Progenitor cell of endocrine pancreas (in vitro differentiated cells): Measurements from ENCODE around the gene NTMT1. TPM values are rescaled to one million over a fixed set of nuclear protein-coding genes. Genes with fewer than 3 reads are reported as not detected.
"Not testable (repeated sequence)": the region's sequence is repeated elsewhere in the genome, so short reads cannot be mapped to it uniquely, and the experiment has no call there.

Experiments
- DNase-seq: peaks from one replicate; pipeline ENCODE4 v3.0.0; 2021; ENCODE audit warnings: low spot score; ENCODE audit not compliant: unreplicated experiment
- H3K27ac Mint-ChIP-seq: 2 replicates; pipeline ENCODE4 v1.8.0; 2021; ENCODE audit warnings: mild to moderate bottlenecking, moderate library complexity, mixed read lengths
- H3K27me3 Mint-ChIP-seq: 2 replicates; pipeline ENCODE4 v1.8.0; 2021; ENCODE audit warnings: mixed read lengths
- H3K36me3 Mint-ChIP-seq: 2 replicates; pipeline ENCODE4 v1.8.0; 2022; ENCODE audit warnings: mixed read lengths; ENCODE audit not compliant: insufficient read depth
- H3K4me1 Mint-ChIP-seq: 2 replicates; pipeline ENCODE4 v1.8.0; 2021; ENCODE audit warnings: low read depth, mixed read lengths
- H3K4me3 Mint-ChIP-seq: 2 replicates; pipeline ENCODE4 v1.8.0; 2021; ENCODE audit warnings: low read depth, mild to moderate bottlenecking, moderate library complexity, mixed read lengths
- H3K9me3 Mint-ChIP-seq: 2 replicates; pipeline ENCODE4 v1.8.0; 2021; ENCODE audit warnings: low read depth, mixed read lengths
- total RNA-seq: library from RNA; stranded (reverse); gene quantifications from 2 replicates; pipeline ENCODE4 v1.2.1, GENCODE V29; 2021
- TF ChIP-seq, protein P1 (sequence below): fragments of 200-600 bp; sonication (generic); IDR thresholded peaks from one replicate; pipeline ENCODE4 v1.5.0; 2021; ENCODE audit warnings: antibody characterized with exemption, mild to moderate bottlenecking; ENCODE audit not compliant: unreplicated experiment

The NTMT1 gene
- total RNA-seq, 1 donor from 2014 or later: 26.8 TPM

DNA sequence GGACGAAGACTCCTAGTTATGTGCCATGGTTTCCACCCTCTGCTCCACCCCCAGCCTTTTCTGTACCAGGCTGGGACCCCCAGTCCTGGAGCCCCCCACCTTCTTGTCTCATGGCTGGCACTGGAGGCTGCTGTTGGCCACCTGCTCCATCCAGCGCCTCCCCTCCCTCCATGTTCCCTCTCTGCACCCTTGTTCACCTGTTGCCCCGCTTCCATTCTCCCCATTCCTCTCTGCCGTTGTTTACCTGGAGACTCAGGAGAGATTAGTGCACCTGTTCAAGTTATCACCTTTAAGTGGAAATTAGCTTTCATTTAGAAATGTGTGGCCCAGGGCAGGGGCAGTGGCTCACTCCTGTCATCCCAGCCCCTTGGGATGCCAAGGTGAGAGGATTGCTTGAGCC lies 7.2 kb downstream of the NTMT1 start:
- Mint-ChIP-seq H3K4me3 (no peak overlapping the region), H3K9me3 (no peaks in the 10 kb centered on the region), H3K27ac (no peak overlapping the region), H3K4me1 (no peaks in the 10 kb centered on the region), H3K27me3 (no peaks in the 10 kb centered on the region), H3K36me3 (peaks cover 7% of the 10 kb centered on the region)
- TF ChIP-seq, protein P1, sequence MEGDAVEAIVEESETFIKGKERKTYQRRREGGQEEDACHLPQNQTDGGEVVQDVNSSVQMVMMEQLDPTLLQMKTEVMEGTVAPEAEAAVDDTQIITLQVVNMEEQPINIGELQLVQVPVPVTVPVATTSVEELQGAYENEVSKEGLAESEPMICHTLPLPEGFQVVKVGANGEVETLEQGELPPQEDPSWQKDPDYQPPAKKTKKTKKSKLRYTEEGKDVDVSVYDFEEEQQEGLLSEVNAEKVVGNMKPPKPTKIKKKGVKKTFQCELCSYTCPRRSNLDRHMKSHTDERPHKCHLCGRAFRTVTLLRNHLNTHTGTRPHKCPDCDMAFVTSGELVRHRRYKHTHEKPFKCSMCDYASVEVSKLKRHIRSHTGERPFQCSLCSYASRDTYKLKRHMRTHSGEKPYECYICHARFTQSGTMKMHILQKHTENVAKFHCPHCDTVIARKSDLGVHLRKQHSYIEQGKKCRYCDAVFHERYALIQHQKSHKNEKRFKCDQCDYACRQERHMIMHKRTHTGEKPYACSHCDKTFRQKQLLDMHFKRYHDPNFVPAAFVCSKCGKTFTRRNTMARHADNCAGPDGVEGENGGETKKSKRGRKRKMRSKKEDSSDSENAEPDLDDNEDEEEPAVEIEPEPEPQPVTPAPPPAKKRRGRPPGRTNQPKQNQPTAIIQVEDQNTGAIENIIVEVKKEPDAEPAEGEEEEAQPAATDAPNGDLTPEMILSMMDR: no peak
- DNase-seq: no peak

DNA sequence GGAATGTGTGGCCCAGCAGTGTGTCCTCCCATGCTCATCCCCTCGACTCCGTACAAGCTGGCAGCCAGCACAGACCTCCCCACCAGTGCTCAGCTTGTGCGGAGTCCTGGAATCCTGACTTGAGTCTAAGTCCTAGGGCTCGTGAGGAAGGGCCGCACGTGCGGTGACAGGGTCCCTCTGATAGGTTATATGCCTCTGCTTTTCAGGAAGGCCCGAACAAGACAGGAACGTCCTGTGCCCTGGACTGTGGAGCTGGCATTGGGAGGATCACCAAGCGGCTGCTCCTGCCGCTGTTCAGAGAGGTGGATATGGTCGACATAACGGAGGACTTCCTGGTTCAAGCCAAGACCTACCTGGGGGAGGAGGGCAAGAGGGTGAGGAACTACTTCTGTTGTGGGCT lies 7.9 kb downstream of the NTMT1 start:
- no peak overlapping the region for H3K4me3 Mint-ChIP-seq

DNA sequence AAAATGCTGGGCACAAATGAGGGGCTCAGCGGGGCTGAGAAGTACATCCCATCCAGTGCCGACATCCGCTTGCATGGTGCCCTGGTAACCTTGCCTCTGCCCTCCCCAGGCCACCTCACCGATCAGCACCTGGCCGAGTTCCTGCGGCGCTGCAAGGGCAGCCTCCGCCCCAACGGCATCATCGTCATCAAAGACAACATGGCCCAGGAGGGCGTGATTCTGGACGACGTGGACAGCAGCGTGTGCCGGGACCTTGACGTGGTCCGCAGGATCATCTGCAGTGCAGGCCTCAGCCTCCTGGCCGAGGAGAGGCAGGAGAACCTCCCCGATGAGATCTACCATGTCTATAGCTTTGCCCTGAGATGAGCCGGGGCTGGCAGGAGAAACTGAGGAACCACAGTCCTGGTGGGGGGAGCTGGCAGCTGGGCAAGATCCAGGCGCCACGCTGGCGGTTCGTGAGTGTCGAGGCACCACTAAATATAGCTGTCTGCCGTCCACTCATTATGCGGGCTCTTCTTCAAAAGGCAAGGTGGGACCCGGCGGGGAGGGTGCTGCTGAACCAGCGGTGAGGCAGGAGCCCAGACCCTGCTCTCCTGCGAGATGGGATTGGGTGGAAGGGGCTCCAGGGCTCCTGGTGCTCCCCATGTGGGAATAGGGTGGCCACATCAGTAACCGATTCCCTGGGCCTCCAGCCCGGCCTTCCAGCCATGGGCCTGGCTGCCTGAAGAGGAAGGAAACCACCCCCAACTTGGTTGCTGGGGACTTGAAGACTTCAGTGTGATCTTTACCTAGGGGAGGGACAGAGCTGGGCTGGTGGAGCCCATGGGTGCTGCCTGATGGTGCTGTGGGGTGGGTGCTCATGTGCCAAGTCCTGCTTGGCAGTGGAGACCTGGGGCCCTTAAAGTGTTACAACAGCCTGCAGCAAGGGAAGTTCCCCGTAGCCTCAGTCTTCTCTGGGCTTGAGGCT lies 9.4 kb downstream of the NTMT1 start:
- H3K27ac Mint-ChIP-seq: no peak overlapping the region
- H3K27me3 Mint-ChIP-seq: no peaks in the 10 kb centered on the region
- no peaks in the 10 kb centered on the region for H3K4me1 Mint-ChIP-seq
- DNase-seq: no peak
- H3K4me3 Mint-ChIP-seq: no peak overlapping the region
- TF ChIP-seq, protein P1: no peak
- H3K36me3 Mint-ChIP-seq: peaks cover 9% of the 10 kb centered on the region
- no peaks in the 10 kb centered on the region for H3K9me3 Mint-ChIP-seq

More for the DNA sequence above, 7.9 kb downstream of the NTMT1 start:
- Mint-ChIP-seq H3K9me3 (no peaks in the 10 kb centered on the region), H3K27ac (no peak overlapping the region), H3K4me1 (no peaks in the 10 kb centered on the region), H3K27me3 (no peaks in the 10 kb centered on the region), H3K36me3 (peaks cover 9% of the 10 kb centered on the region)
- TF ChIP-seq, protein P1: no peak
- no peak for DNase-seq

DNA sequence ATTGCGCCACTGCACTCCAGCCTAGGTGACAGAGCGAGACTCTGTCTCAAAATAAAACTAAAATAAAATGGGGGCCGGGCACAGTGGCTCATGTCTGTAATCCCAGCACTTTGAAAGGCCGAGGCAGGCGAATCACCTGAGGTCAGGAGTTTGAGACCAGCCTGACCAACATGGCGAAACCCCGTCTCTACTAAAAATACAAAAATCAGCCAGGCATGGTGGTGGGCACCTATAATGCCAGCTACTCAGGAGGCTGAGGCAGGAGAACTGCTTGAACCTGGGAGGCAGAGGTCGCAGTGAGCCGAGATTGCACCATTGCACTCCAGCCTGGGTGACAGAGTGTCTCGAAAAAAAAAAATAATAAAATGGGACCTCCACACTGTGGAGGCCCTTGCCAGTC lies 10.4 kb downstream of the NTMT1 start:
- not testable (repeated sequence) for H3K4me1 Mint-ChIP-seq, H3K9me3 Mint-ChIP-seq, H3K27me3 Mint-ChIP-seq, H3K36me3 Mint-ChIP-seq, DNase-seq, H3K4me3 Mint-ChIP-seq, H3K27ac Mint-ChIP-seq

DNA sequence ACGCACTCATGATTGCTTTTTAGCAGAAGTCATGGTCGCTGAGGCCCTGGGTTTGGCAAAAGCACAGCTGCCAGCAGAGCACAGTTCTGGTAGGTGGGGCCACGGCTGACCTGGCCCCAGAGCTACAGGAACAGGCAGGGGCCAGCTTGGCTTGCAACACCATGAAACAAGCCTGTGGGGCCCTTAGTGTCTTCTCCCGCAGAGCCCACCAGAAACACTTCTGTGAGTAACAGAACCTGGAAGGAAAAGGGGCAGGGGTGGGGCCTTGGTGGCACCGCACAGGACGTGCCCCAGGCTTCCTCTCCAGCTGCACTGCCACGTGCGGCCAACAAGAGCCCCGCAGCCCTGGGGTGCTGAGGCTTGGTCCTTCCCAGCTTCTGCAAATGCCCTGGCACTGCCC lies 11.1 kb downstream of the NTMT1 start:
- Mint-ChIP-seq H3K27me3 (no peaks in the 10 kb centered on the region), H3K36me3 (peaks cover 9% of the 10 kb centered on the region), H3K4me1 (peaks cover 8% of the 10 kb centered on the region), H3K9me3 (no peaks in the 10 kb centered on the region), H3K27ac (no peak overlapping the region), H3K4me3 (no peak overlapping the region)
- no peak for DNase-seq
- TF ChIP-seq, protein P1: no peak
